Endothelial cell of umbilical vein (primary cell): ENCODE measurements around the gene LLPH. TPM values are rescaled to one million over a fixed set of nuclear protein-coding genes. Genes with fewer than 3 reads are reported as not detected.

Experiments
- BruUV-seq: library from RNA; stranded (reverse); fragments of 400-500 nt; replicated peaks from 2 replicates; lab custom pipeline; 2021; lab: Mats Ljungman, UMichigan
- CTCF ChIA-PET: fragments of 300-600, 350-600 bp; sonication (Branson Sonifier 250); formaldehyde crosslinking; loops from one replicate; lab custom pipeline; 2021; ENCODE audit warnings: antibody characterized with exemption, inconsistent platforms; lab: Charles Lee
- POLR2A ChIA-PET: fragments of 300-600, 350-600 bp; sonication (Branson Sonifier 250); formaldehyde crosslinking; loops from one replicate; lab custom pipeline; 2021; ENCODE audit warnings: antibody characterized with exemption, inconsistent platforms; lab: Charles Lee
- DNase-seq: peaks from one replicate; pipeline ENCODE4 v3.0.0-alpha.2; 2011; ENCODE audit warnings: low read depth, low spot score
- FAIRE-seq: peaks from 2 replicates; lab custom pipeline; 2011; peaks lifted over from hg19 to GRCh38; lab: Jason Lieb, UNC
- H2AFZ ChIP-seq: 2 replicates; pipeline ENCODE4 v1.6.0; 2012; ENCODE audit warnings: low read depth, low read length, control low read depth, inconsistent platforms
- H3K27ac ChIP-seq: 2 replicates; pipeline ENCODE4 v1.5.1; 2011; ENCODE audit warnings: low read depth, mild to moderate bottlenecking, control low read depth, low read length, moderate library complexity; ENCODE audit not compliant: insufficient read depth
- H3K27me3 ChIP-seq, 2 experiments: 2 replicates each; pipeline versions ENCODE4 v1.6.0 to v1.6.1; 2011; ENCODE audit warnings: low read length in 2 of 2, mixed read lengths in 1 of 2; ENCODE audit not compliant: control insufficient read depth in 2 of 2, insufficient read depth in 2 of 2
- H3K36me3 ChIP-seq, 2 experiments: 2 replicates in 1 of 2; 3 replicates in 1 of 2; pipeline ENCODE4 v1.5.1; 2011; ENCODE audit warnings: low read length in 2 of 2, mild to moderate bottlenecking in 1 of 2, moderate library complexity in 1 of 2; ENCODE audit not compliant: control insufficient read depth in 2 of 2, insufficient read depth in 2 of 2; ENCODE audit errors: extremely low read depth in 1 of 2
- H3K4me1 ChIP-seq: 3 replicates; pipeline ENCODE4 v1.5.1; 2011; ENCODE audit warnings: mild to moderate bottlenecking, low read length; ENCODE audit not compliant: control insufficient read depth, insufficient read depth; ENCODE audit errors: extremely low read depth
- H3K4me2 ChIP-seq: 2 replicates; pipeline ENCODE4 v1.6.1; 2011; ENCODE audit warnings: low read length, control low read depth, mixed read lengths; ENCODE audit not compliant: insufficient read depth
- H3K4me3 ChIP-seq, 3 experiments: fragments of 200-600 bp in 1 of 3; sonication (generic), shearing (Covaris generic) in 1 of 3; replicated peaks in 1 of 3; 2 replicates each; pipeline ENCODE4 v1.5.1; 2011 to 2016; ENCODE audit warnings: control low read depth in 3 of 3, low read length in 3 of 3, mild to moderate bottlenecking in 2 of 3, inconsistent platforms in 1 of 3, low read depth in 1 of 3, moderate library complexity in 1 of 3; ENCODE audit not compliant: insufficient read depth in 1 of 3
- H3K79me2 ChIP-seq: 2 replicates; pipeline ENCODE4 v1.6.0; 2012; ENCODE audit warnings: low read length, inconsistent platforms; ENCODE audit not compliant: control insufficient read depth, insufficient read depth
- H3K9ac ChIP-seq: replicated peaks from 2 replicates; pipeline ENCODE3; 2011; ENCODE audit warnings: low read length, control low read depth; ENCODE audit not compliant: insufficient read depth; ENCODE audit errors: extremely low read depth
- H3K9me1 ChIP-seq: replicated peaks from 3 replicates; pipeline ENCODE4 v1.6.0; 2011; ENCODE audit warnings: mild to moderate bottlenecking, low read length; ENCODE audit not compliant: control insufficient read depth, insufficient read depth; ENCODE audit errors: extremely low read depth
- H3K9me3 ChIP-seq: replicated peaks from 2 replicates; pipeline ENCODE4 v1.5.1; 2012; ENCODE audit warnings: low read length, inconsistent platforms; ENCODE audit not compliant: control insufficient read depth, insufficient read depth
- H4K20me1 ChIP-seq: replicated peaks from 2 replicates; pipeline ENCODE3; 2011; ENCODE audit warnings: mild to moderate bottlenecking, low read length; ENCODE audit not compliant: control insufficient read depth, insufficient read depth; ENCODE audit errors: extremely low read depth
- EZH2 ChIP-seq: IDR thresholded peaks from 2 replicates; pipeline ENCODE4 v1.6.1; 2012; ENCODE audit warnings: borderline replicate concordance, low read depth, mild to moderate bottlenecking, moderate library complexity, low read length, inconsistent platforms; ENCODE audit not compliant: severe bottlenecking
- FOS ChIP-seq: IDR thresholded peaks from 2 replicates; pipeline ENCODE4 v1.6.1; 2011; ENCODE audit warnings: mild to moderate bottlenecking, low read length, moderate library complexity, borderline replicate concordance; ENCODE audit not compliant: insufficient read depth
- GATA2 ChIP-seq: IDR thresholded peaks from 2 replicates; pipeline ENCODE4 v1.7.0; 2011; ENCODE audit warnings: low read depth, mild to moderate bottlenecking, moderate library complexity, mixed read lengths, low read length; ENCODE audit not compliant: insufficient read length, insufficient read depth
- JUN ChIP-seq: IDR thresholded peaks from 2 replicates; pipeline ENCODE4 v1.6.1; 2011; ENCODE audit warnings: borderline replicate concordance, low read depth; ENCODE audit not compliant: insufficient read length, insufficient read depth
- MYC ChIP-seq: IDR thresholded peaks from one replicate; pipeline ENCODE4 v1.6.1; 2011; ENCODE audit warnings: mild to moderate bottlenecking, low read depth, low read length
- POLR2A ChIP-seq: IDR thresholded peaks from 2 replicates; pipeline ENCODE4 v1.6.1; 2012; ENCODE audit warnings: low read depth, mild to moderate bottlenecking, control low read depth, low read length
- POLR2AphosphoS5 ChIP-seq: IDR thresholded peaks from 2 replicates; pipeline ENCODE4 v1.6.1; 2012; ENCODE audit warnings: low read depth, mild to moderate bottlenecking, control low read depth, low read length, moderate library complexity; ENCODE audit not compliant: insufficient read depth
- dilution Hi-C: fragments of 300-500 bp; cut with MboI; formaldehyde crosslinking; loops from one replicate; pipeline ENCODE4 v1.15.0; 2019; ENCODE audit warnings: low sequenced_read_pairs; ENCODE audit not compliant: extremely low pct_ligation_motif_present
- intact Hi-C: fragments of 100-400 bp; cut with micrococcal nuclease; formaldehyde crosslinking; loops from one replicate; pipeline ENCODE4 v1.10.0; 2022
- polyA plus RNA-seq, 4 experiments: library from polyadenylated mRNA; depleted of rRNA in 3 of 4; stranded (reverse) in 3 of 4; unstranded in 1 of 4; fragments of >200 nt; gene quantifications; 2 replicates each; pipeline versions ENCODE4 v1.2.1 to v1.2.3, GENCODE V29; 2011 to 2012; ENCODE audit warnings: missing spikeins in 1 of 4
- total RNA-seq: library from RNA; stranded (reverse); gene quantifications from 2 replicates; pipeline ENCODE4 v1.2.3, GENCODE V29; 2021
- TF ChIP-seq, protein P1 (sequence below), 2 donors: IDR thresholded peaks; 1 replicate in 1 of 2; 2 replicates in 1 of 2; pipeline ENCODE4 v1.5.1; 2011; ENCODE audit warnings: low read length in 2 of 2, mild to moderate bottlenecking in 2 of 2, moderate library complexity in 2 of 2, control low read depth in 1 of 2, inconsistent platforms in 1 of 2, low read depth in 1 of 2; ENCODE audit not compliant: insufficient read depth in 1 of 2; ENCODE audit errors: extremely low read depth in 1 of 2
- TF ChIP-seq, protein P2 (sequence below): IDR thresholded peaks from 2 replicates; pipeline ENCODE4 v1.6.1; 2011; ENCODE audit not compliant: insufficient read depth, insufficient read length

Gene LLPH
- total and polyA plus RNA-seq, 2 donors (not counting 3 experiments of a cell fraction or from before 2014, with no cell fraction given): 4.0 to 34.0 TPM

DNA sequence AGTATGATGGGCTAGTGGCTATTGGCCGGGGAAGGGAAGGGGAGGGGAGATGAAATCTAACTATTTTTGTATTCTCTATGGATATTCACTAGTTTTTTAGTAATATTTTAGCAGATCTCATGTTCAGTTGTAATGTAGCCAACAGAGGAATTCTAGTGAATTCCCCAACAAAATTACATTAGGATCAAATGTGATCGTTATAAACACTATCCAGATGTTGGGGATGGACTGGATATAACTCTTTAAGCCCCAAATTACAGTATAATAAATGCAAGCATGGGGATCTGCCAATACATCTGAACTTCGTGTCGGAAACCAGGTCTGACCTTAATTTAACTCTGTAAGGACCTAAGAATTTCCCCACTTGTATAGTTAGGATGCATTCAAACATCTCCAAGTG is 21.5 kb downstream of the LLPH start:
- Histone ChIP-seq H3K79me2 (no peaks in the 10 kb centered on the region), H3K27me3 (peaks cover 4 to 6% of the 10 kb centered on the region in 2 experiments), H3K9ac (no peak overlapping the region), H3K27ac (no peak overlapping the region), H3K36me3 (no peaks in the 10 kb centered on the region), H3K4me3 (no peak overlapping the region), H3K4me1 (peaks cover 2% of the 10 kb centered on the region), H3K9me1 (no peaks in the 10 kb centered on the region), H2AFZ (no peak overlapping the region), H3K4me2 (no peak overlapping the region), H3K9me3 (no peaks in the 10 kb centered on the region), H4K20me1 (no peaks in the 10 kb centered on the region)
- DNase-seq (no peak), FAIRE-seq (no peak)
- no TSS peak for BruUV-seq
- ChIA-PET POLR2A (no interaction called here), CTCF (no interaction called here)
- intact Hi-C loops (loop anchor here (5.0 kb wide), 3 partner anchors 72 to 507 kb away; no protein-coding TSS in a partner anchor), dilution Hi-C loops (no loop called here)
- TF ChIP-seq, protein P1, sequence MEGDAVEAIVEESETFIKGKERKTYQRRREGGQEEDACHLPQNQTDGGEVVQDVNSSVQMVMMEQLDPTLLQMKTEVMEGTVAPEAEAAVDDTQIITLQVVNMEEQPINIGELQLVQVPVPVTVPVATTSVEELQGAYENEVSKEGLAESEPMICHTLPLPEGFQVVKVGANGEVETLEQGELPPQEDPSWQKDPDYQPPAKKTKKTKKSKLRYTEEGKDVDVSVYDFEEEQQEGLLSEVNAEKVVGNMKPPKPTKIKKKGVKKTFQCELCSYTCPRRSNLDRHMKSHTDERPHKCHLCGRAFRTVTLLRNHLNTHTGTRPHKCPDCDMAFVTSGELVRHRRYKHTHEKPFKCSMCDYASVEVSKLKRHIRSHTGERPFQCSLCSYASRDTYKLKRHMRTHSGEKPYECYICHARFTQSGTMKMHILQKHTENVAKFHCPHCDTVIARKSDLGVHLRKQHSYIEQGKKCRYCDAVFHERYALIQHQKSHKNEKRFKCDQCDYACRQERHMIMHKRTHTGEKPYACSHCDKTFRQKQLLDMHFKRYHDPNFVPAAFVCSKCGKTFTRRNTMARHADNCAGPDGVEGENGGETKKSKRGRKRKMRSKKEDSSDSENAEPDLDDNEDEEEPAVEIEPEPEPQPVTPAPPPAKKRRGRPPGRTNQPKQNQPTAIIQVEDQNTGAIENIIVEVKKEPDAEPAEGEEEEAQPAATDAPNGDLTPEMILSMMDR (IDR thresholded peaks at IDR 0.05; ENCODE audit: extremely low read depth in 1 of 2, insufficient read depth in 1 of 2, low read depth in 1 of 2, low read length in 2 of 2): no peak
- no peak for TF ChIP-seq FOS
- TF ChIP-seq JUN: no peak
- TF ChIP-seq POLR2A: no peak
- TF ChIP-seq POLR2AphosphoS5: no peak
- no peak for TF ChIP-seq EZH2
- TF ChIP-seq GATA2: no peak
- TF ChIP-seq MYC: no peak
- TF ChIP-seq, protein P2, sequence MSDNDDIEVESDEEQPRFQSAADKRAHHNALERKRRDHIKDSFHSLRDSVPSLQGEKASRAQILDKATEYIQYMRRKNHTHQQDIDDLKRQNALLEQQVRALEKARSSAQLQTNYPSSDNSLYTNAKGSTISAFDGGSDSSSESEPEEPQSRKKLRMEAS: no peak
